GM10266 (cell line): ENCODE results near the gene TMEFF2.

ENCODE experiments used
- DNase-seq: peaks from one replicate; pipeline ENCODE4 v3.0.0; 2012; ENCODE audit errors: extremely low spot score
- TF ChIP-seq, protein P1 (sequence below): IDR thresholded peaks from 2 replicates; pipeline ENCODE4 v1.5.1; 2012; ENCODE audit warnings: mild to moderate bottlenecking, low read depth; ENCODE audit not compliant: control insufficient read depth, insufficient read depth; ENCODE audit errors: missing control alignments

TMEFF2 gene

GRCh38 chr2:192072261-192072660, 122.5 kb downstream of the TMEFF2 start:
- DNase-seq = no peak
- TF ChIP-seq, protein P1, sequence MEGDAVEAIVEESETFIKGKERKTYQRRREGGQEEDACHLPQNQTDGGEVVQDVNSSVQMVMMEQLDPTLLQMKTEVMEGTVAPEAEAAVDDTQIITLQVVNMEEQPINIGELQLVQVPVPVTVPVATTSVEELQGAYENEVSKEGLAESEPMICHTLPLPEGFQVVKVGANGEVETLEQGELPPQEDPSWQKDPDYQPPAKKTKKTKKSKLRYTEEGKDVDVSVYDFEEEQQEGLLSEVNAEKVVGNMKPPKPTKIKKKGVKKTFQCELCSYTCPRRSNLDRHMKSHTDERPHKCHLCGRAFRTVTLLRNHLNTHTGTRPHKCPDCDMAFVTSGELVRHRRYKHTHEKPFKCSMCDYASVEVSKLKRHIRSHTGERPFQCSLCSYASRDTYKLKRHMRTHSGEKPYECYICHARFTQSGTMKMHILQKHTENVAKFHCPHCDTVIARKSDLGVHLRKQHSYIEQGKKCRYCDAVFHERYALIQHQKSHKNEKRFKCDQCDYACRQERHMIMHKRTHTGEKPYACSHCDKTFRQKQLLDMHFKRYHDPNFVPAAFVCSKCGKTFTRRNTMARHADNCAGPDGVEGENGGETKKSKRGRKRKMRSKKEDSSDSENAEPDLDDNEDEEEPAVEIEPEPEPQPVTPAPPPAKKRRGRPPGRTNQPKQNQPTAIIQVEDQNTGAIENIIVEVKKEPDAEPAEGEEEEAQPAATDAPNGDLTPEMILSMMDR = no peak

GRCh38 chr2:192070099-192070498, 124.6 kb downstream of the TMEFF2 start:
- TF ChIP-seq, protein P1 = no peak
- no peak for DNase-seq

DNA sequence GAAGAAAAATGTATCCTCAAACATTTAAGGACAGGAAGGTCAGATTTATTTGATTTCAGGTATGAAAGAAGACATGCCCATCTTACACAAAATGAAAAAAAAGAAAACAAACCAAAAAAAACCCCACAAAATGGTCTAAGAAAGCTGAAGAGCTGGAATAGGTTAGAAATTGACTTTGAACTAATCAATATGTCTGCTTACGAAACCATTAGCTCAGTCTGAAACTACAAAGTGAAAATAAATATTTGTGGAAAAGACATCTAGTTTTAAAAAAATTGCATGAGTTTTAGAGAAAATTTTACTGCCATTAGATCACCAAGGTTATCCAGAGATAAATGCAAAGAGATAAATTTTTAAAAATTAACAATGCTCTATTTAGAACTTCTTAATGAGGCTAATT, 125.3 kb downstream of the TMEFF2 start:
- TF ChIP-seq, protein P1 = no peak
- no peak for DNase-seq

- no peak for DNase-seq
- TF ChIP-seq, protein P1 = no peak
Observed at GRCh38 chr2:192068966-192069365, 125.8 kb downstream of the TMEFF2 start.

DNA sequence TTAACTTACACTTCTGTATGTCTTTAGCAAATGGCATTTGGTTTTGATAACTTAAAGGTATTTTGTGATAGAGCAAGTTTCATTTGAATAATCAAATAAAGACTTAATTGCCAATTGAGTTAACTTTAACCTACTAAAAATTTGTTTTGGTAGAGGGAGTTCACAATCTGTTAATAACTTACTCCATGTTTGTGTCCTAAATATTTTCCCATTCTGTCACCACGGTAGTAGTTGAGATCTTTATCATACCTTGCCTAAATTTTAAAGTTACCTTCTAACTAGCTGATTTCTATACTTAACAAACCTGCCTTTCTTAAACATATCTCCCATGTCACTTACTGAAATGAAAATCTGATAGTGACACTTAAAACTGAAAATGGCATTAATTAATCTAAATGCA, 127.1 kb downstream of the TMEFF2 start:
- DNase-seq = no peak
- TF ChIP-seq, protein P1 = no peak

GRCh38 chr2:192064459-192064858, 130.3 kb downstream of the TMEFF2 start:
- TF ChIP-seq, protein P1 = no peak
- no peak for DNase-seq

GRCh38 chr2:192060161-192060560, 134.6 kb downstream of the TMEFF2 start:
- DNase-seq = no peak
- TF ChIP-seq, protein P1 = no peak
